IMR-90 (cell line): ENCODE measurements around the gene ZKSCAN5. TPM values are rescaled to one million over a fixed set of nuclear protein-coding genes. Genes with fewer than 3 reads are reported as not detected.

Experiments used
- ATAC-seq: fragments of 200-7000 bp; cut with Tn5 transposase; 2 replicates; pipeline ENCODE4 v1.9.1; 2020; ENCODE audit warnings: low read depth, mild to moderate bottlenecking, moderate library complexity
- BruUV-seq: library from RNA; stranded (reverse); fragments of 400-500 nt; replicated peaks from 2 replicates; lab custom pipeline; 2021; lab: Mats Ljungman, UMichigan
- CTCF ChIA-PET: fragments of 300-600 bp; formaldehyde crosslinking; extraction: SDS; loops from one replicate; lab custom pipeline; 2021; ENCODE audit warnings: antibody characterized with exemption; lab: Yijun Ruan, JAX
- POLR2A ChIA-PET: fragments of 300-600 bp; sonication (Branson Sonifier 250); formaldehyde crosslinking; loops from one replicate; lab custom pipeline; 2022; ENCODE audit warnings: antibody characterized with exemption; ENCODE audit not compliant: unreplicated experiment; lab: Charles Lee
- DNase-seq: peaks from one replicate; pipeline ENCODE4 v3.0.0; 2013
- H2AFZ ChIP-seq: replicated peaks from 2 replicates; pipeline ENCODE3; 2013; ENCODE audit warnings: low read length, mild to moderate bottlenecking; ENCODE audit not compliant: poor library complexity
- H2AK5ac ChIP-seq: 2 replicates; pipeline ENCODE4 v1.6.1; 2013; ENCODE audit warnings: low read depth, low read length, inconsistent platforms
- H2AK9ac ChIP-seq: replicated peaks from 2 replicates; pipeline ENCODE3; 2013; ENCODE audit warnings: mild to moderate bottlenecking, low read depth, low read length, moderate library complexity; ENCODE audit not compliant: poor library complexity
- H2BK120ac ChIP-seq: 2 replicates; pipeline ENCODE4 v1.6.1; 2013; ENCODE audit warnings: low read depth, low read length, inconsistent platforms
- H2BK15ac ChIP-seq: 3 replicates; pipeline ENCODE4 v1.6.1; 2013; ENCODE audit warnings: low read depth, low read length, inconsistent platforms
- H2BK20ac ChIP-seq: 2 replicates; pipeline ENCODE4 v1.6.1; 2013; ENCODE audit warnings: low read depth, mild to moderate bottlenecking, inconsistent platforms, low read length, moderate library complexity
- H2BK5ac ChIP-seq: 2 replicates; pipeline ENCODE4 v1.6.1; 2013; ENCODE audit warnings: mild to moderate bottlenecking, low read depth, low read length, inconsistent platforms; ENCODE audit not compliant: poor library complexity, severe bottlenecking
- H3K14ac ChIP-seq: replicated peaks from 2 replicates; pipeline ENCODE4 v1.6.1; 2013; ENCODE audit warnings: low read depth, low read length, inconsistent platforms
- H3K18ac ChIP-seq: 2 replicates; pipeline ENCODE4 v1.6.1; 2013; ENCODE audit warnings: low read depth, low read length, control low read depth
- H3K23ac ChIP-seq: 2 replicates; pipeline ENCODE4 v1.6.1; 2013; ENCODE audit warnings: low read depth, low read length, inconsistent platforms
- H3K27ac ChIP-seq: 2 replicates; pipeline ENCODE4 v1.5.1; 2013; ENCODE audit warnings: mild to moderate bottlenecking, control low read depth, low read length; ENCODE audit not compliant: insufficient read depth
- H3K27me3 ChIP-seq: 2 replicates; pipeline ENCODE4 v1.6.1; 2013; ENCODE audit warnings: low read length; ENCODE audit not compliant: control insufficient read depth, insufficient read depth
- H3K36me3 ChIP-seq: 2 replicates; pipeline ENCODE4 v1.6.1; 2013; ENCODE audit warnings: low read length, mixed read lengths; ENCODE audit not compliant: control insufficient read depth, insufficient read depth
- H3K4ac ChIP-seq: 2 replicates; pipeline ENCODE4 v1.6.1; 2013; ENCODE audit warnings: low read depth, low read length, inconsistent platforms
- H3K4me1 ChIP-seq: 2 replicates; pipeline ENCODE4 v1.6.1; 2013; ENCODE audit warnings: low read length, mixed read lengths; ENCODE audit not compliant: control insufficient read depth, insufficient read depth
- H3K4me2 ChIP-seq: 2 replicates; pipeline ENCODE4 v1.6.1; 2013; ENCODE audit warnings: low read depth, mild to moderate bottlenecking, control low read depth, low read length, moderate library complexity
- H3K4me3 ChIP-seq: 2 replicates; pipeline ENCODE4 v1.5.1; 2013; ENCODE audit warnings: low read depth, mild to moderate bottlenecking, control low read depth, low read length, moderate library complexity; ENCODE audit not compliant: insufficient read depth
- H3K56ac ChIP-seq: 2 replicates; pipeline ENCODE4 v1.6.1; 2013; ENCODE audit warnings: low read length, inconsistent platforms; ENCODE audit not compliant: insufficient read depth; ENCODE audit errors: extremely low read depth
- H3K79me1 ChIP-seq, 2 experiments: 2 replicates each; pipeline ENCODE4 v1.6.1; 2013; ENCODE audit warnings: low read length in 2 of 2, inconsistent platforms in 1 of 2, low read depth in 1 of 2
- H3K9ac ChIP-seq: 2 replicates; pipeline ENCODE4 v1.6.1; 2013; ENCODE audit warnings: low read depth, low read length, control low read depth
- H3K9me1 ChIP-seq: 2 replicates; pipeline ENCODE4 v1.6.1; 2013; ENCODE audit warnings: low read length, inconsistent platforms; ENCODE audit not compliant: insufficient read depth
- H3K9me3 ChIP-seq: 2 replicates; pipeline ENCODE4 v1.6.1; 2013; ENCODE audit warnings: low read length; ENCODE audit not compliant: control insufficient read depth, insufficient read depth
- H4K20me1 ChIP-seq: 2 replicates; pipeline ENCODE4 v1.6.1; 2013; ENCODE audit warnings: low read length, inconsistent platforms; ENCODE audit not compliant: insufficient read depth
- H4K5ac ChIP-seq: 2 replicates; pipeline ENCODE4 v1.6.1; 2013; ENCODE audit warnings: mild to moderate bottlenecking, low read depth, low read length, control low read depth
- H4K8ac ChIP-seq, 2 experiments: 2 replicates each; pipeline ENCODE4 v1.6.1; 2013; ENCODE audit warnings: low read depth in 2 of 2, low read length in 2 of 2, control low read depth in 1 of 2, inconsistent platforms in 1 of 2
- H4K91ac ChIP-seq: 2 replicates; pipeline ENCODE4 v1.6.1; 2013; ENCODE audit warnings: low read depth, low read length, inconsistent platforms; ENCODE audit not compliant: insufficient read depth
- BHLHE40 ChIP-seq: fragments of 150-350 bp; IDR thresholded peaks from 2 replicates; pipeline ENCODE4 v1.6.1; 2016; ENCODE audit warnings: mild to moderate bottlenecking, low read depth, low read length
- CEBPB ChIP-seq: IDR thresholded peaks from 2 replicates; pipeline ENCODE4 v1.6.1; 2012; ENCODE audit warnings: low read depth, low read length, improper control_type of control experiment
- CHD1 ChIP-seq: IDR thresholded peaks from 2 replicates; pipeline ENCODE4 v1.6.1; 2012; ENCODE audit warnings: low read depth, low read length, improper control_type of control experiment
- ELK1 ChIP-seq: fragments of 150-350 bp; IDR thresholded peaks from 2 replicates; pipeline ENCODE4 v1.6.1; 2016; ENCODE audit warnings: low read depth, mild to moderate bottlenecking, low read length, moderate library complexity, borderline replicate concordance
- FOS ChIP-seq: fragments of 150-350 bp; IDR thresholded peaks from 2 replicates; pipeline ENCODE4 v1.6.1; 2016; ENCODE audit warnings: low read depth, low read length
- MAFK ChIP-seq: IDR thresholded peaks from 2 replicates; pipeline ENCODE4 v1.6.1; 2012; ENCODE audit warnings: low read depth, low read length, improper control_type of control experiment
- MAZ ChIP-seq: IDR thresholded peaks from 2 replicates; pipeline ENCODE4 v1.6.1; 2012; ENCODE audit warnings: low read depth, mild to moderate bottlenecking, low read length, improper control_type of control experiment, moderate library complexity, borderline replicate concordance
- MXI1 ChIP-seq: IDR thresholded peaks from 2 replicates; pipeline ENCODE4 v1.6.1; 2012; ENCODE audit warnings: low read depth, mild to moderate bottlenecking, low read length, moderate library complexity, borderline replicate concordance
- NFE2L2 ChIP-seq: fragments of 150-350 bp; IDR thresholded peaks from 2 replicates; pipeline ENCODE4 v1.6.1; 2016; ENCODE audit warnings: low read depth, mild to moderate bottlenecking, low read length
- RCOR1 ChIP-seq: IDR thresholded peaks from 2 replicates; pipeline ENCODE4 v1.6.1; 2012; ENCODE audit warnings: mild to moderate bottlenecking, low read length, improper control_type of control experiment; ENCODE audit not compliant: insufficient replicate concordance
- USF2 ChIP-seq: fragments of 150-350 bp; IDR thresholded peaks from 2 replicates; pipeline ENCODE4 v1.6.1; 2017; ENCODE audit warnings: mild to moderate bottlenecking, antibody characterized with exemption, low read length, low read depth
- WGBS, 2 experiments: methylation state at CpG; one replicate each; pipeline versions ENCODE4 v1.1.5 to v1.1.7; 2013; ENCODE audit warnings: missing lambda C conversion rate in 2 of 2; ENCODE audit not compliant: insufficient read length in 1 of 2; ENCODE audit errors: extremely low coverage in 2 of 2; 5-methylcytosine and 5-hydroxymethylcytosine counted together
- dilution Hi-C: fragments of 300-500 bp; cut with HindIII; formaldehyde crosslinking; loops from one replicate; pipeline ENCODE4 v1.14.3; 2018; ENCODE audit warnings: low sequenced_read_pairs; ENCODE audit not compliant: unreplicated experiment
- in situ Hi-C: fragments of 300-500 bp; cut with MboI; formaldehyde crosslinking; loops from 3 replicates; pipeline ENCODE4 v1.14.3; 2019; ENCODE audit warnings: low sequenced_read_pairs, inconsistent platforms, mixed read lengths
- intact Hi-C: fragments of 100-400 bp; cut with micrococcal nuclease; formaldehyde crosslinking; loops from 2 replicates; pipeline ENCODE4 v1.10.0; 2022
- polyA plus RNA-seq, 3 experiments: library from polyadenylated mRNA; depleted of rRNA; stranded (reverse); fragments of >200 nt; gene quantifications; 2 replicates each; pipeline ENCODE4 v1.2.3, GENCODE V29; 2012; ENCODE audit warnings: low replicate concordance in 1 of 3
- total RNA-seq: library from RNA; depleted of rRNA; stranded (reverse); fragments of >200 nt; gene quantifications from 2 replicates; pipeline ENCODE4 v1.2.3, GENCODE V29; 2012

The ZKSCAN5 gene
- total and polyA plus RNA-seq, 2 of the 4 experiments (the other 2 are of a cell fraction) = 5.5 to 16.3 TPM

GRCh38 chr7:99562832-99563231, 58.4 kb downstream of the ZKSCAN5 start:
- in situ Hi-C loops = loop anchor here (5.0 kb wide), 1 partner anchor 54 kb away; the partner anchor contains the start of gene ZSCAN25

More at GRCh38 chr7:99562832-99563231, 58.4 kb downstream of the ZKSCAN5 start:
- ChIA-PET POLR2A (no interaction called here), CTCF (interaction anchor here (0.6 kb wide), 1 partner anchor 82 kb away, joined by 3 read pairs; no protein-coding TSS in a partner anchor)
- Histone ChIP-seq H3K4me3 (no peak overlapping the region), H3K18ac (peak overlapping the region; percentile 80; the same call in 1 of the 2 replicates), H3K56ac (peak overlapping the region; percentile 83; the same call in 1 of the 2 replicates), H3K27ac (peak overlapping the region; percentile 98), H2BK20ac (peak overlapping the region; percentile 96), H4K20me1 (peaks cover 10% of the 10 kb centered on the region), H3K79me1 (peaks cover 39 to 65% of the 10 kb centered on the region in 2 experiments), H3K9me1 (peaks cover 24% of the 10 kb centered on the region), H2AK9ac (peak overlapping the region; percentile 5), H3K36me3 (peaks cover 51% of the 10 kb centered on the region), H4K8ac (peak overlapping the region; percentile 31 to 92; a peak in 3 of 4 replicates), H3K27me3 (no peaks in the 10 kb centered on the region), H3K9ac (peak overlapping the region; percentile 48; the same call in 1 of the 2 replicates), H4K5ac (peak overlapping the region; percentile 44; the same call in 1 of the 2 replicates), H2BK15ac (peak overlapping the region; percentile 99; the same call in 1 of the 3 replicates), H2AK5ac (peak overlapping the region; percentile 99; the same call in 1 of the 2 replicates), H3K4me1 (peaks cover 17% of the 10 kb centered on the region), H3K23ac (peak overlapping the region; percentile 73), H3K4ac (peak overlapping the region; percentile 94), H2BK5ac (peak overlapping the region; percentile 95), H4K91ac (peak overlapping the region; percentile 91), H2AFZ (no peak overlapping the region), H2BK120ac (peak overlapping the region; percentile 93), H3K9me3 (no peaks in the 10 kb centered on the region), H3K14ac (peak overlapping the region; percentile 93), H3K4me2 (peak overlapping the region; percentile 69)
- dilution Hi-C loops (no loop called here), intact Hi-C loops (loop anchor here (2.0 to 5.0 kb wide), 2 partner anchors 54 to 58 kb away; partner anchors contain the start of genes ZKSCAN5 and ZSCAN25)
- TF ChIP-seq NFE2L2 (peak; percentile 55; the same call in 1 of the 2 replicates), MXI1 (peak; percentile 67; the same call in 1 of the 2 replicates), ELK1 (no peak), MAFK (0 out of 2 replicates have a peak, but pooled peaks have one; percentile 41), CEBPB (peak; percentile 72), MAZ (peak; percentile 46; the same call in 1 of the 2 replicates), RCOR1 (peak; percentile 72), BHLHE40 (peak; percentile 82), CHD1 (no peak), FOS (peak; percentile 100), USF2 (no peak)
- no TSS peak for BruUV-seq
- WGBS, 2 experiments = no CpG with 5 or more reads among the region's 2 CpGs
- DNase-seq = peak; percentile 100
- ATAC-seq = peak; percentile 70
